H7 (cell line): ENCODE results near the gene PRDX2. TPM values are rescaled to one million over a fixed set of nuclear protein-coding genes. Genes with fewer than 3 reads are reported as not detected.
A peak's percentile ranks its signal among the peaks of the same experiment; 100 is the strongest.

Experiments used
- DNase-seq: peaks from one replicate; pipeline ENCODE4 v3.0.0; 2012
- H3K27me3 ChIP-seq: 2 replicates; pipeline ENCODE4 v1.6.0; 2011; ENCODE audit warnings: mild to moderate bottlenecking, low read length; ENCODE audit not compliant: control insufficient read depth, insufficient read depth
- H3K36me3 ChIP-seq: replicated peaks from 2 replicates; pipeline ENCODE4 v1.5.1; 2011; ENCODE audit warnings: low read length; ENCODE audit not compliant: control insufficient read depth, insufficient read depth
- H3K4me3 ChIP-seq: 2 replicates; pipeline ENCODE4 v1.5.1; 2011; ENCODE audit warnings: low read depth, mild to moderate bottlenecking, control low read depth, low read length, moderate library complexity; ENCODE audit not compliant: insufficient read depth
- total RNA-seq: library from RNA; depleted of rRNA; stranded (reverse); fragments of >200 nt; shearing (Covaris generic); gene quantifications from 2 replicates; pipeline ENCODE4 v1.2.3, GENCODE V29; 2014

Gene PRDX2
- total RNA-seq, 1 experiment from 2014 or later: 571 TPM

DNA sequence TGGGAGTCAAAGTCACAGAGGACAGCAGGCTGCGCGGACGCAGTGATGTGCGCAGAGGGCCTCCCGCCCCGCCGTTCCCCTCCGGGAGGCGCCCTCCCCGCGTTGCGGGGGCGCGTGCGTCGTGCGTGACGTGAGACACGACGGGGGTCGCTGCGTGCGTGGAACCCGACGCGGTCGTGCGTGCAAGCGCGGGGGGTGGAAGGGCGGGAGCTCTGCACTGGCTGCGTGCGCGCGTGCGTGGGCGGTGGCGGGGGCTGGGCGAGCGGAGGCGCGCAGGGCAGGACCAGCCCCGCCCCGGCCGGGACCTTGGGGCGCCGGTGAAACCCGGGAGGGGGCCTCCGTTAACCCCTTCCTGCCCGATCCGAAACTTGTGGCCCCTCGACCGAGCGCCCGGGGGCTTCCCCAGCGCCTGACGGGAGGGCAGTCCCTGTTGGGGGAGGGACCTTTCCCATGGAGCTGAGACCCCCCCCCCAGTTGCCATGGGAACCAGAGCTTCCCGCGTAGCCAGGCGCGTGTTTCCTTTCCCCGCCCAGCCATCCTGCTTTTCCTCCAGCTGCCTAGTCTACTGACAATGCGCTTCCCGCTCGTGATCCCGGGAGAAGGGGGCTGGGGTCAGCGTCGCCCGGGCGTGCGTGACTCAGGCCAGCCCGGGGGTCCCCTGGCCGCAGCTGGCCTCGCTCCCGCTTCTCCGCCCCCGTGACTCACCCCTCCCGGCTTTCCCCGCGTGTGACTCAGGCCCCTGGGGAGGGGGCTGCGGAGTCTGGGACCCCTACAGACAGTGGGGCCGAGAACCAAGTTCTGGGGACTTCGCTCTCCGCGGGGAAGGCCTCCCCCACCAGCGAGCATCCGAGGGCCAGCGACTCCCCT lies 18.9 kb downstream of the PRDX2 start:
- H3K36me3 ChIP-seq: no peaks in the 10 kb centered on the region
- peak overlapping the region; percentile 63 for H3K4me3 ChIP-seq
- DNase-seq: peak; percentile 89
- no peaks in the 10 kb centered on the region for H3K27me3 ChIP-seq

DNA sequence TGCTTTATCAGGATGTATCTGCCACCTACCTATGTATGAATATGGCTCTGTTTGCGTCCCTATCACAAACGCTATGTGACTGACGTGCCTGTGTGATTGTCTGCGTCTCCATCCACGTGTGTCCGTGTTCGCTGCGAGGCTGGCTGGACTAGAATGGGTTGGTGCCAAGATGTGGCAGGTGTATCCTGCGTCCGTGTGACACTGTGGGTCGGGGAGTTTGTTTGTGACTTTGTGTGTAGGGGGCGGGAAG lies 19.5 kb downstream of the PRDX2 start:
- Histone ChIP-seq H3K36me3 (no peaks in the 10 kb centered on the region), H3K27me3 (no peaks in the 10 kb centered on the region), H3K4me3 (peak overlapping the region; percentile 63)
- no peak for DNase-seq

- peak; percentile 64 for DNase-seq
- Histone ChIP-seq H3K36me3 (peaks cover under 1% of the 10 kb centered on the region; the same call in 1 of the 2 replicates), H3K4me3 (no peak overlapping the region), H3K27me3 (no peaks in the 10 kb centered on the region; the same call in 1 of the 2 replicates)
Observed at GRCh38 chr19:12779162-12779993, 22.2 kb downstream of the PRDX2 start.

DNA sequence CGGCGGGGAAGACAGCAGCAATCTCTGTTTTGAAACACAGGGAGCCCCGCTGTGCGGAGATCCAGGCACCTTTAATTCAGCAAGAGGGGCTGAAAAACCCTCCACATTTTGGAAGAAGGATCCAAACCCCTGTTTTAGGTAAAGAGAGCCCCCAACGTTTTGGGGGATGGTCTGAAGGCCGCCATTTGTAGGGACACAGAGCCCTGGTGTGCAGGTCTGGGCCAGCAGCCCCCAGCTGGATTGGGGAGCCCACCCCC lies 22.8 kb downstream of the PRDX2 start:
- peaks cover 3% of the 10 kb centered on the region for H3K36me3 ChIP-seq
- peak overlapping the region; percentile 54; the same call in 1 of the 2 replicates for H3K4me3 ChIP-seq
- peak; percentile 54 for DNase-seq
- H3K27me3 ChIP-seq: no peaks in the 10 kb centered on the region; the same call in 1 of the 2 replicates

GRCh38 chr19:12778017-12778904 lies 23.3 kb downstream of the PRDX2 start:
- H3K36me3 ChIP-seq: peaks cover 3% of the 10 kb centered on the region
- H3K4me3 ChIP-seq: peak overlapping the region; percentile 54
- DNase-seq: peak; percentile 82
- no peaks in the 10 kb centered on the region; the same call in 1 of the 2 replicates for H3K27me3 ChIP-seq

DNA sequence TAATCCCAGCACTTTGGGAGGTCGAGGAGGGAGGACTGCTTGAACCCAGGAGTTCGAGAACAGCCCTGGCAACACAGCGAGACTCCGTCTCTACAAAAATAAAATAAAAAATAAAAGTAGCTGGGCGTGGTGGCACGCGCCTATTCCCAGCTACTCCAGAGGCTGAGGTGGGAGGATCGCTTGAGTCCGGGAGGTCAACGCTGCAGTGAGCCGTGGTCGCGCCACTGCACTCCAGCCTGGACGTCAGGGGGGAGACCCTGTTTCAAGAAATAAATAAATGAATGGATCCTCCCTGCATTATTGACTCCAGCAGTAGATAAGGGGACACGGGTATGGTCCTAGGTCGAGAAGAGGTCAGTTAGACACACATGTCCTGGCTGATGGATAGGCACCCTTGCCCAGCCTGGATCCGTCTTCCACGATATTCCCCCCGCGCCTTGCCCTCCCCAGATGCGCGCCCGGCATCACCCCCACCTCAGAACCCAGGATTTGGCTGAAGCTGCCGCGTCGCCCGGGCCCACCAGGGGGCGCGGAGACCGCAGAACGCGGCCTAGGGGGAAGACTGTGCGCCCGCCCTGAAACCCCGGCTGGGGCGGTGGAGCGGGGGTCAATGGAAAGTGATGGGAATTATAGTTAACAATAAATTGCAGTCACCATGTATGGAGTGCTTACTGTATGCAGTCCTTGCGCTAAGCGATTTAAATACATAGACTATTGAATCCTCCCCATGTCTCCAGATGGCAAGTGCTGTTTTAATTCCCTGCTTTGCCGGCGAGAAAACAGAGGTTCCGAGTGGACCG lies 24.2 kb downstream of the PRDX2 start:
- no peaks in the 10 kb centered on the region; the same call in 1 of the 2 replicates for H3K27me3 ChIP-seq
- DNase-seq: peak; percentile 96

GRCh38 chr19:12774588-12775555 lies 26.7 kb downstream of the PRDX2 start, which contains the start of gene HOOK2:
TSS of gene HOOK2 (minus strand) at chr19:12775552. CDS start at chr19:12775449, 103 bp downstream.
- H3K4me3 ChIP-seq: peak within 1 kb of the TSS; percentile 82
- peaks cover 1% of the 10 kb centered on the region; the same call in 1 of the 2 replicates for H3K27me3 ChIP-seq
- peaks cover 4% of the 10 kb centered on the region for H3K36me3 ChIP-seq
- DNase-seq: peak; percentile 96

More for the DNA sequence above, 24.2 kb downstream of the PRDX2 start:
- Histone ChIP-seq H3K36me3 (peaks cover 3% of the 10 kb centered on the region), H3K4me3 (peak overlapping the region; percentile 54)

DNA sequence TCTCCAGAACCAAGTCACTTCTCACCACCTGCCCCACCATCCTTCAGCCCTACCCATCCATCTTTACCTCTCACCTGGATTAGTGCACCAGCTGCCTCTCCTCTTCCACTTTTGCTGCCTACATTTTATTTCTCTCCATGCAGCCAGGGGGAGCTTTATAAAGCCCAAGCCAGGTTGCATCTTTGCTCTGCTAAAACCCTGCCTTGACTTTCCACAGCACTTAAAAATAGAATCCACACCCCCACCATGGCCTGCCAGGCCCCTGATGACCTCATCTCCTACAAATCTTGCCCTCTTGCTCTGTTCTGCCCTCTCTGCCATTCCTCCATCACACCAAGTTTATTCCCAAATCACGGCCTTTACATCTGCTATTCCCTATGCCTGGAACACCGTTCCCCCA lies 28.0 kb downstream of the PRDX2 start:
- no peak for DNase-seq
- no peak overlapping the region for H3K4me3 ChIP-seq
- H3K36me3 ChIP-seq: peaks cover 4% of the 10 kb centered on the region
- peaks cover 1% of the 10 kb centered on the region; the same call in 1 of the 2 replicates for H3K27me3 ChIP-seq

- DNase-seq: no peak
- no peak overlapping the region for H3K4me3 ChIP-seq
- H3K36me3 ChIP-seq: peaks cover 4% of the 10 kb centered on the region
- H3K27me3 ChIP-seq: peaks cover 1% of the 10 kb centered on the region; the same call in 1 of the 2 replicates
Observed at GRCh38 chr19:12772323-12772722, 29.3 kb downstream of the PRDX2 start.

DNA sequence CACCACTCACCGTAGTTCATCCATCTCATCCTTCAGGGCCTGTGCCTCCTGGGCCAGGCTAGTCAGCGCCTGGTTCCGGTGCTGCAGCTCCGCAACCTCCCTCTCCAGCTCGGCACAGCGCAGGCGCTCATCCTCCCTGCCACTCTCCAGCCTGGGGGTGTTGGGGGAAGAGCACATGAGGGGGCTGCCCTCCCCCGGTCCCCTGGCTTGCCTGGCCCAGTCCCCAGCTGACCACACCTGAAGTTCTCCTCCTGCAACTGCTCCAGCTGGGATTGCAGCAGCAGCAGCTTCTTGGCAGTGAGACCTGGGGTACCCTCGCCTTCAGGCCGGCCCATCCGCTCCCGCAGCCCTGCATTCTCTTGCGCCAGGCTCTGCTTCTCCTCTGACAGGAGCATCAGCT lies 30.7 kb downstream of the PRDX2 start:
- no peak for DNase-seq
- H3K36me3 ChIP-seq: peaks cover 4% of the 10 kb centered on the region
- H3K27me3 ChIP-seq: peaks cover 1% of the 10 kb centered on the region; the same call in 1 of the 2 replicates
- H3K4me3 ChIP-seq: no peak overlapping the region

DNA sequence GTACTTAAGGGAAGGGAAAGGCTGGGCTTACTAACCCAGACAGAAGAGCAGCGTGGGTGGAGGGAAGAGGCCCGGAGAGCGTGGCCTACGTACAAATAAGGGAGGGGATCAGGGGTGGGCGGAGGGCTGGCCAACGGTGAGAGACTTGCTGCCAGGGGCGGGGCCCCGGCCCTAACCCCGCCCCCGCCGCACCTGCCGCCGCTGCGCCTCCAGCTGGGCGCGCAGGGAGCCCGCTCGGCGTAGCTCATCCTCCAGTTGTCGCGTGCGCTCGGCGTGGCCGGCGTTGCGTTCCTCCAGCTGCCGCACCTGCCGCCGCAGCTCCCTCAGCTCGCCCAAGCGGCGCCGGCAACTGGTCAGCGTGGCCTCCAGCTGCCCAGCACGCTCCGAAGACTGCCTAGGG lies 31.9 kb downstream of the PRDX2 start:
- peak; percentile 99 for DNase-seq
- H3K27me3 ChIP-seq: peaks cover 4% of the 10 kb centered on the region; the same call in 1 of the 2 replicates
- H3K4me3 ChIP-seq: no peak overlapping the region; the same call in 1 of the 2 replicates
- H3K36me3 ChIP-seq: peaks cover 6% of the 10 kb centered on the region

- Histone ChIP-seq H3K36me3 (peaks cover 12% of the 10 kb centered on the region), H3K4me3 (no peak overlapping the region), H3K27me3 (peaks cover 4% of the 10 kb centered on the region; the same call in 1 of the 2 replicates)
- no peak for DNase-seq
Observed at GRCh38 chr19:12767666-12768065, 33.9 kb downstream of the PRDX2 start.
